HG03521 (cell line): Measurements from ENCODE around the gene SRD5A1.

Experiments
- ATAC-seq: cut with Tn5 transposase; IDR thresholded peaks from one replicate; pipeline ENCODE4 v1.9.1; 2021; ENCODE audit warnings: mild to moderate bottlenecking, moderate library complexity; ENCODE audit not compliant: unreplicated experiment

The SRD5A1 gene

GRCh38 chr5:6723816-6724300 is 90.6 kb downstream of the SRD5A1 start:
- no peak for ATAC-seq
